ENCODE results near the gene FAM131B. TPM values are rescaled to one million over a fixed set of nuclear protein-coding genes. Genes with fewer than 3 reads are reported as not detected.
A peak's percentile ranks its signal among the peaks of the same experiment; 100 is the strongest.

Gene FAM131B
- total and polyA plus RNA-seq, 2 of the 8 experiments (the other 6 are each of a cell fraction or from before 2014, with no cell fraction given): 23.1 to 38.2 TPM

DNA sequence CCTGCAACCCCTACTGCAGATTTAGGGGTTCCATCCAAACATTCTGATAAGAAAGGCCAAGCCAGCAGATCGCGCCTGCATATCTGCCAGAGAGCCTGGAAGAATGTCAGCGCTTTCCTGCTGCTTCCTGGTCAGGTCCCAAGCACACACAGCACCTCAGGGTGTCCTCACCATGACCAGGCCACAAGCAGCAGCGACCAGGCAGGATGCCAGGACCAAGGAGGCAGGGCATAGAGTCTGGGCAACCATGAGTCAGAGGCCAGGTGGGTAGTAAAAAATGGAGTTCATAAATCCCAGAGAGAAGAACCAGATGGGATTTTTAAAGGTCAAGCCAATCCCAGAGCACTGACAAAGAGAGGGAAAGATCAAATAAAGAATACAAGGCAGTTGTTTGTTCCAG is 5.5 kb upstream of the FAM131B start:
- Histone ChIP-seq H3K27ac (ENCODE audit: low read depth, low read length) (no peak overlapping the region), H4K5ac (ENCODE audit: insufficient read length, low read depth, low read length) (no peak overlapping the region), H3K4me3 (ENCODE audit: extremely low read depth in 1 of 4, insufficient read depth in 2 of 4, low read depth in 3 of 4, low read length in 4 of 4) (no peak overlapping the region), H4K20me1 (replicated peaks in 1 of 2; ENCODE audit: control insufficient read depth in 1 of 2, insufficient read depth in 2 of 2, low read length in 2 of 2) (no peaks in the 10 kb centered on the region), H3K9me3 (ENCODE audit: insufficient read depth in 2 of 2, low read depth in 1 of 2, low read length in 1 of 2) (no peaks in the 10 kb centered on the region), H3K27me3 (replicated peaks in 1 of 4; ENCODE audit: control insufficient read depth in 3 of 4, extremely low read depth in 1 of 4, insufficient read depth in 3 of 4, low read length in 3 of 4) (peaks cover 0 to 13% (median 8%) of the 10 kb centered on the region in 4 experiments; a peak in 4 of 7 replicates), H3K4me2 (ENCODE audit: insufficient read depth in 1 of 2, low read depth in 2 of 2, low read length in 2 of 2) (0 out of 4 replicates have a peak overlapping the region, but pooled peaks of 1 of the 2 experiments have one; percentile 24), H2BK12ac (ENCODE audit: low read depth, low read length) (peak overlapping the region; percentile 75; the same call in 1 of the 2 replicates), H3K36me3 (ENCODE audit: control insufficient read depth in 2 of 4, insufficient read depth in 4 of 4, low read length in 3 of 4) (no peaks in the 10 kb centered on the region), H3K4ac (replicated peaks; ENCODE audit: insufficient read length, low read depth, low read length) (peak overlapping the region; percentile 18), H2AFZ (ENCODE audit: low read length) (no peak overlapping the region), H2BK20ac (ENCODE audit: low read length) (peak overlapping the region; percentile 40; the same call in 1 of the 2 replicates), H4K91ac (replicated peaks; ENCODE audit: insufficient read length, low read length) (no peak overlapping the region), H3K79me2 (ENCODE audit: control insufficient read depth in 1 of 2, insufficient read depth in 2 of 2, low read length in 2 of 2) (no peaks in the 10 kb centered on the region), H3K79me1 (ENCODE audit: low read depth, low read length) (no peaks in the 10 kb centered on the region), H2BK120ac (replicated peaks; ENCODE audit: low read depth, low read length) (no peak overlapping the region), H2BK15ac (ENCODE audit: low read length) (0 out of 2 replicates have a peak overlapping the region, but pooled peaks have one; percentile 32), H3K4me1 (replicated peaks in 1 of 4; ENCODE audit: control insufficient read depth in 3 of 4, insufficient read depth in 4 of 4, low read length in 3 of 4) (peaks cover 8 to 26% (median 18%) of the 10 kb centered on the region in 4 experiments; a peak in 6 of 7 replicates), H2AK5ac (ENCODE audit: low read depth, low read length) (peak overlapping the region; percentile 97), H2BK5ac (ENCODE audit: low read depth, low read length) (peak overlapping the region; percentile 72; the same call in 1 of the 2 replicates), H3K23me2 (ENCODE audit: low read depth, low read length) (peaks cover 5% of the 10 kb centered on the region), H3K9ac (replicated peaks in 1 of 4; ENCODE audit: extremely low read depth in 1 of 4, low read depth in 3 of 4, low read length in 3 of 4) (no peak overlapping the region), H3K18ac (ENCODE audit: extremely low read depth, low read length) (peak overlapping the region; percentile 74; the same call in 1 of the 2 replicates), H4K8ac (ENCODE audit: extremely low read depth, insufficient read depth, low read length) (no peak overlapping the region), H3K56ac (replicated peaks; ENCODE audit: insufficient read length, low read depth, low read length) (no peak overlapping the region), H3K23ac (ENCODE audit: insufficient read length) (no peak overlapping the region), H3K14ac (ENCODE audit: insufficient read length) (no peak overlapping the region)
- ChIA-PET CTCF (ENCODE audit: partially characterized antibody) (interaction anchor here (0.8 to 17.5 kb wide), 5 partner anchors 12 to 62 kb away, joined by 3 to 359 read pairs (median 33); partner anchors contain the start of gene EPHA1), POLR2A (ENCODE audit: partially characterized antibody) (interaction anchor here (1.2 to 19.0 kb wide), 3 partner anchors 10 to 32 kb away, joined by 5 to 518 read pairs (median 233); partner anchors contain the start of genes EPHA1 and ZYX)
- no peak for DNase-seq (ENCODE audit: low read depth in 1 of 2, low spot score in 2 of 2)
- no peak for FAIRE-seq
- WGBS, 2 experiments (ENCODE audit: extremely low coverage in 1 of 2, insufficient coverage in 1 of 2, insufficient read length in 1 of 2, insufficient replicate concordance in 2 of 2, low coverage in 1 of 2, low lambda C conversion rate in 2 of 2, missing lambda C conversion rate in 1 of 2): 89% methylated on average over 4 of the region's 4 CpGs; no CpG with 5 or more reads in 1 of the 2 experiments
- no peak for TF ChIP-seq HDAC6 (IDR thresholded peaks at IDR 0.05; ENCODE audit: low read depth, low read length)
- no peak for TF ChIP-seq CHD1 (IDR thresholded peaks at IDR 0.05; ENCODE audit: low read depth, low read length)
- TF ChIP-seq, protein P1, sequence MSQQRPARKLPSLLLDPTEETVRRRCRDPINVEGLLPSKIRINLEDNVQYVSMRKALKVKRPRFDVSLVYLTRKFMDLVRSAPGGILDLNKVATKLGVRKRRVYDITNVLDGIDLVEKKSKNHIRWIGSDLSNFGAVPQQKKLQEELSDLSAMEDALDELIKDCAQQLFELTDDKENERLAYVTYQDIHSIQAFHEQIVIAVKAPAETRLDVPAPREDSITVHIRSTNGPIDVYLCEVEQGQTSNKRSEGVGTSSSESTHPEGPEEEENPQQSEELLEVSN (IDR thresholded peaks at IDR 0.05): no peak
- TF ChIP-seq KDM4A (IDR thresholded peaks at IDR 0.05; ENCODE audit: low read depth, low read length, severe bottlenecking): no peak
- TF ChIP-seq GTF2F1 (IDR thresholded peaks at IDR 0.05; ENCODE audit: borderline replicate concordance, low read depth, low read length): no peak
- no peak for TF ChIP-seq EGR1 (IDR thresholded peaks at IDR 0.05; ENCODE audit: borderline replicate concordance, low read depth, low read length)
- no peak for TF ChIP-seq EZH2 (IDR thresholded peaks at IDR 0.05; ENCODE audit: low read depth, low read length, severe bottlenecking)
- TF ChIP-seq YY1 (IDR thresholded peaks at IDR 0.05; ENCODE audit: low read depth, low read length): no peak
- TF ChIP-seq, protein P2, sequence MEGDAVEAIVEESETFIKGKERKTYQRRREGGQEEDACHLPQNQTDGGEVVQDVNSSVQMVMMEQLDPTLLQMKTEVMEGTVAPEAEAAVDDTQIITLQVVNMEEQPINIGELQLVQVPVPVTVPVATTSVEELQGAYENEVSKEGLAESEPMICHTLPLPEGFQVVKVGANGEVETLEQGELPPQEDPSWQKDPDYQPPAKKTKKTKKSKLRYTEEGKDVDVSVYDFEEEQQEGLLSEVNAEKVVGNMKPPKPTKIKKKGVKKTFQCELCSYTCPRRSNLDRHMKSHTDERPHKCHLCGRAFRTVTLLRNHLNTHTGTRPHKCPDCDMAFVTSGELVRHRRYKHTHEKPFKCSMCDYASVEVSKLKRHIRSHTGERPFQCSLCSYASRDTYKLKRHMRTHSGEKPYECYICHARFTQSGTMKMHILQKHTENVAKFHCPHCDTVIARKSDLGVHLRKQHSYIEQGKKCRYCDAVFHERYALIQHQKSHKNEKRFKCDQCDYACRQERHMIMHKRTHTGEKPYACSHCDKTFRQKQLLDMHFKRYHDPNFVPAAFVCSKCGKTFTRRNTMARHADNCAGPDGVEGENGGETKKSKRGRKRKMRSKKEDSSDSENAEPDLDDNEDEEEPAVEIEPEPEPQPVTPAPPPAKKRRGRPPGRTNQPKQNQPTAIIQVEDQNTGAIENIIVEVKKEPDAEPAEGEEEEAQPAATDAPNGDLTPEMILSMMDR (IDR thresholded peaks at IDR 0.05; ENCODE audit: control extremely low read depth in 1 of 3, insufficient read depth in 1 of 3, low read depth in 1 of 3, low read length in 3 of 3): no peak
- TF ChIP-seq RXRA (IDR thresholded peaks at IDR 0.05; ENCODE audit: insufficient read depth, low read depth, low read length): no peak
